C4-2B (cell line): ENCODE data around the gene POU3F3.

Experiments
- ZFX ChIP-seq: fragments of 450-650 bp; IDR thresholded peaks from 2 replicates; pipeline ENCODE4 v1.6.1; 2017
- TF ChIP-seq, protein P1 (sequence below): fragments of 450-650 bp; conservative IDR thresholded peaks from 2 replicates; pipeline ENCODE4 v1.5.1; 2017; ENCODE audit warnings: mild to moderate bottlenecking

DNA sequence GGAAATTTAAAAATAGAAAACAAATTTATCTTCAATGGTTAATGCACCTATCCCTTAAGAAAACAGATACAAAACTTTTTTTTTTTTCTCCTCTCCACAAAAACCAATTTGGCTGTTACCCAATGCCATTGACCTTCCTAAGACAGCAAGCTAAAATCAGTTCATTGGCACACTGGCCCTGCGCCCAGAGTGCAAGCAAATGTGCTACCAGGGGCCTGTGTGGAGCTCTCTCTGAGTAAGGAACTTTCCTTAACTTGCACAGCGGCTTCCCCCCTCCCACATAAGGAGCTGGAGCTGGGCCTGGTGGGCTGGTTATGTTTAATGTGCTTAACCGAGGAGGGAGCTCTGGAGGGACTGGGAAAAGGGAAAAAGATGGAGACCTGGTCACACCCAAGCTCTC lies 17.6 kb upstream of the POU3F3 start:
- TF ChIP-seq, protein P1, sequence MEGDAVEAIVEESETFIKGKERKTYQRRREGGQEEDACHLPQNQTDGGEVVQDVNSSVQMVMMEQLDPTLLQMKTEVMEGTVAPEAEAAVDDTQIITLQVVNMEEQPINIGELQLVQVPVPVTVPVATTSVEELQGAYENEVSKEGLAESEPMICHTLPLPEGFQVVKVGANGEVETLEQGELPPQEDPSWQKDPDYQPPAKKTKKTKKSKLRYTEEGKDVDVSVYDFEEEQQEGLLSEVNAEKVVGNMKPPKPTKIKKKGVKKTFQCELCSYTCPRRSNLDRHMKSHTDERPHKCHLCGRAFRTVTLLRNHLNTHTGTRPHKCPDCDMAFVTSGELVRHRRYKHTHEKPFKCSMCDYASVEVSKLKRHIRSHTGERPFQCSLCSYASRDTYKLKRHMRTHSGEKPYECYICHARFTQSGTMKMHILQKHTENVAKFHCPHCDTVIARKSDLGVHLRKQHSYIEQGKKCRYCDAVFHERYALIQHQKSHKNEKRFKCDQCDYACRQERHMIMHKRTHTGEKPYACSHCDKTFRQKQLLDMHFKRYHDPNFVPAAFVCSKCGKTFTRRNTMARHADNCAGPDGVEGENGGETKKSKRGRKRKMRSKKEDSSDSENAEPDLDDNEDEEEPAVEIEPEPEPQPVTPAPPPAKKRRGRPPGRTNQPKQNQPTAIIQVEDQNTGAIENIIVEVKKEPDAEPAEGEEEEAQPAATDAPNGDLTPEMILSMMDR, result no peak
- no peak for TF ChIP-seq ZFX
